ENCODE measurements around the gene UPK3A.

DNA sequence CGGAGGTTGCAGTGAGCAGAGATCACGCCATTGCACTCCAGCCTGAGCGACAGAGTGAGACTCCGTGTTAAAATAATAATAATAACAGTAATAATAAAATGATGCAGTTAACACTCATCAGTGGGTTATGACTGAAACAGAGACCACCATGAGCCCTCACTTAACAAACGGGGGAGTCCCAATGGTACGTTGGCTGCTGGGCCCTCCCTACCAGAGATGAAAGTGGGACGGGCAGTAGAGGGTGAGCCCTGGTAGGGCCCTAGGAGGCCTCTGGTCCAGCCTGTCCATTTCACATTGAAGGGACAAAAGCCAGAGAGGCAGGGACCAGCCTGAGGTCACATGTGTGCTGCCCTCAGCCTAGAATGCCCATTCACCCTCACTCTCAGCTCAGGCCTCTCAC is 30.4 kb upstream of the UPK3A start:
- no peak for TF ChIP-seq POLR2A (IDR thresholded peaks at IDR 0.05; ENCODE audit: extremely low read depth, insufficient read length)
- no peak for TF ChIP-seq CTCF (IDR thresholded peaks at IDR 0.05; ENCODE audit: low read depth, low read length)
- TF ChIP-seq, protein P1, sequence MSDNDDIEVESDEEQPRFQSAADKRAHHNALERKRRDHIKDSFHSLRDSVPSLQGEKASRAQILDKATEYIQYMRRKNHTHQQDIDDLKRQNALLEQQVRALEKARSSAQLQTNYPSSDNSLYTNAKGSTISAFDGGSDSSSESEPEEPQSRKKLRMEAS (IDR thresholded peaks at IDR 0.05; ENCODE audit: low read depth, low read length), result no peak

Measured in NB4 (cell line).